DOHH2 (cell line): Measurements from ENCODE around the gene NHERF2.

Experiments
- CTCF ChIP-seq: fragments of 200-600 bp; sonication (generic); IDR thresholded peaks from one replicate; pipeline ENCODE4 v1.5.1; 2014; ENCODE audit warnings: antibody characterized with exemption, mild to moderate bottlenecking, low read depth, low read length; ENCODE audit not compliant: poor library complexity, severe bottlenecking
- EZH2phosphoT487 ChIP-seq: fragments of 200-600 bp; sonication (generic); IDR thresholded peaks from 2 replicates; pipeline ENCODE4 v1.6.1; 2017; ENCODE audit warnings: borderline replicate concordance, mild to moderate bottlenecking, antibody characterized with exemption, low read length, moderate library complexity, mixed read lengths

GRCh38 chr16:1984347-1985225 lies 42.1 kb upstream of the NHERF2 start:
- TF ChIP-seq CTCF (no peak), EZH2phosphoT487 (no peak)
